Measurements from ENCODE around the gene NT5C2.

The NT5C2 gene

GRCh38 chr10:103120977-103121735, 71.9 kb downstream of the NT5C2 start:
- DNase-seq, result no peak

- no peak for DNase-seq
Observed at GRCh38 chr10:103120546-103120945, 72.5 kb downstream of the NT5C2 start.

- no peak for DNase-seq
Observed at GRCh38 chr10:103117247-103117646, 75.8 kb downstream of the NT5C2 start.

- no peak for DNase-seq
Observed at GRCh38 chr10:103114876-103115275, 78.2 kb downstream of the NT5C2 start.

DNA sequence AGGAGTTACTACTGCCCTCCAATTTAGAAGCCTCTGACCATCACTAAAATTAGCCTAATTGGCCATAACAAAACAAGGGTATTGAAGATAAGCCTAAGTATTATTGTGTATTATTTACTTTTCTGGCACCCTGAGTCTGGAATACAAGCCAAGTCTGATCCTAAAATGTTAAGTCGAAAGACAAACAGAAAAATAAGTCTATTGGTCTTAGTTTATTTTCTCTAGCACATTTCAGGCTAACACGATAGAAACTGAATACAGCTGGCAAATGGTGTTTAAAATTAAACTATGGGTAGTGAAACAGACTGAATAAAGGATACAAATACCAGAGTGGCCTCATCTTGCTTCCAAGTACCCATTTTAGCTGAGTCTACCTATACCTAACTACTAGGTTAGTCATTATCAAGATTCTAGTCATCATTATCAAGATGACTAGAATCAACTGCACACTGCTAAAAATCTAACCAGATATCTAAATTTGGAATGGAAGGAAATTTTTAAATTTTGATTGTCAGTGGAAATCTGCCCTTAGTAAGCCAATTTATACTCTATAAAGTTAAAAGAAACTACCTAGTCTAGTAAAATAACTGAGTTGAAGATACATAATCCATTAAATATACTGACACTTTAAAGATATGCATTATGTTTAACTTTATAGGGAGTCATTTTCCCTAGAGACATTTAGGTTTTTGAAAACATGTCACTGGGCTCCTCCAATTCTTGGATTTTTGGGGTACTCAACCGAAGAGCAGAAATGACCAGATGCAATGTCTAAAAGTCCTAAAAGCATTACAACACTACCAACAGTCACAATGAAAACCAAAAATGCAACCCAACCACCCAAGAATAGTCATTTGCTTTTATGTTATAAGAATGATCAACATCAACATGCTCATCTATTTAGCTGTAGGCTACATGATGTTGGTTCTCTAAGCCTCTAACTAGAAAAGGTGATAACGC, 80.9 kb downstream of the NT5C2 start:
- no peak for DNase-seq

DNA sequence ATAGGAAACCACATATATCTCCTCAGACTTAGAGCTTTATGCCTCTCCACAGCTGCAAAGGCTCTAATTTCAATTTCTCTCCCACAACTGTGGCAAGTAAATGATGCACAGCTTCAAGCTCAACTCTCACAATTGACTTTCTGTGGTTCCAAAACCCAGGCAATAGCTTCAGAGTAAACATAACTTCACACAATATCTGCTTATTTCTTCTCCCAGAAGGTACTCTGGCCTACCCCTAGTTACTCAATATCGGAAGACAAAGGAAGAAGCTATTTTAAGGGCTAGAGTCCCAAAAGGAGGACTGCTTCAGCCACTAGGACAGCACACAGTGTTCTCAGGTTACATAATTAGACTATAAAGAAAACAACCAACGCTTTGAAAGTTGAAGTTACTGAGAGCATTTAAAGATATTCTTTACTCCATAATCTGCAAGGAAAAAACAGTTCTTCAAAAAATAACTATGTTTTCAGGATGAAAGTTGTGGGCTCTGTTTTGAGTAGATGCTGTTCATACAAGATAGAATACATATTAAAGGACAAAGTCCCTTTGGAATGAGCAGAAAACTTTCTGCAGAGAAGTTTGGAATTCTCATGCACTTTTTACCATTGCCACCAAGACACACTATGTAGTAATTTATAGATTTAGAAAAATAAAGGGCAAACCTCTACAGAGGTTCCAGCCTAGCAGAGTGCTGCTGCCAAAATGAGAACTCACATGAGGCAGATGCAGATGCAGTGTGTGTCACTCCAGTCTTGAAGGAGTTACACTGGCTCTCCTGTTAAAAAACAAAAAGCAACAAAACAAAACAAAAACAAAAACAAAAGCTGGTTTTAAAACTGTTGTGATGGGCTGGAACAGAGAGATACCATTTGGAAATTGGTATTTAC, 81.8 kb downstream of the NT5C2 start:
- DNase-seq, result peak; percentile 17

DNA sequence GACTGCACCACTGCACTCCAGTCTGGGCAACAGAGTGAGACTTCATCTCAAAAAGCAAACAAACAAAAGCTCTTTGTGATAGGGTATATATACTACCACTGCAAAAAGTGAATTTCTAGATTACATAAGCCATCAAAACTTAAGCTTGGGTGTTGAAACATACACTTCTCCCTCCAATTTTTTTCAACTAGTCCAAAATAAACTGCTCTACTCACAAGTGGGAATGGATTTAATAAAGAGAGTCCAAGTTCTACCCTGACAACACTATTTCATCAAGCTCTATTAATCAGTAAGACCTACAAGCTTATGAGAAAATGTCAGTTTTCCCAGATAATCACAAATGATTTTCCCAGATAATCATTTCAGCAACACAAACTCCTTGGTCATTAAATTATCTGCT, 82.7 kb downstream of the NT5C2 start:
- no peak for DNase-seq

DNA sequence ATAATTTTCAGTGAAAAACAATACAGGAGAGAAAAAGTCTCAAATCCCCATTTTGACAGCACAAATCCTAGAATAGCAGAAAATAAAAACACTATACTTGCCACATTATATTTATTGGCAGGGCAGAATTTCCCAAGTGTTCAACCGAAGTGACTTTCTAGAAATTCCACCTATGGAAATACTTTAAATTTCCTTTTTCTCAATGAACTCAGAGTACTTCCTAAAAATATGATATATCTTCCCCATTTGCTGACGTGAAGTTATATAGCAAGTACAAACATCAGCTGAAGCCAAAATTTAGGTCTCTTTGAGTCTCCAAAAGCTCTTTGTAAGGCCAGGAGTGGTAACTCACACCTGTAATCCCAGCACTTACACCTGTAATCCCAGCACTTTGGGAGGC, 83.3 kb downstream of the NT5C2 start:
- no peak for DNase-seq

DNA sequence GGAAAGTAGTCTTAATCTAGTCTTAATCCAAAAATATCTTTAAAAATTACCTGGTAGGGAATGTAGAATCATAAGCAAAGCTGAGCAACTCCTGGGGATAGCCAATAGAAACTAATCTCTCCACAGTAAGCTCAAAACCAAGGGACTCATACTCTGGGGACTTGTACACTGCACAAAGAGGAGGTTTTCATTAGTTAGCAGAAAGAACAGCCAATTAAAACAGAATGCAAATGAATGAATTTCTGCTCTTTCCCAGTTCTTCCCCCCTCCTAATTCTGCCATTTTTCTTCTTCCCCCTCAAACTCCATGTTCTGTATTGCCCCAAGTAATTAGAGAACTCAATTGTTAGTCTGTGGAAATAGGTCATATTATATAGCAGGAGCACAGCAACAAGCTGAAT, 86.5 kb downstream of the NT5C2 start:
- DNase-seq, result no peak

DNA sequence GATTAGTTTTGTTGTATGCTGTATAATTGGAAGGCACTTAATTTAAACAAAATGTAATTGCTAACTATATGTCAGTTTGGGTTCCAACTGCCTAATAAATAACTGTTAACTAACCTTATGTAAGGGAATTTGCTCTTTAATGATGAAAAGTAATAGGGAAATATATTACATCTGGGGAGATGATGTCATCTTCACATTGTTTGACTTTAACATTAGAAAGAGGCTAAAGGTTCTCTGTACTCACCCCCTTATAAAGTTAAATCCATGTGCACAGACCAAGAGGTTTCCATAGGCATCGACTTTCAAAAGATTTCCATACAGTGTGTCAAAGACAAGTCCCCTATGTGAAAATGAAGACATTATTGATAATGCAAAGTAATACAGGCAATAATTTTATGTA, 87.6 kb downstream of the NT5C2 start:
- no peak for DNase-seq

DNA sequence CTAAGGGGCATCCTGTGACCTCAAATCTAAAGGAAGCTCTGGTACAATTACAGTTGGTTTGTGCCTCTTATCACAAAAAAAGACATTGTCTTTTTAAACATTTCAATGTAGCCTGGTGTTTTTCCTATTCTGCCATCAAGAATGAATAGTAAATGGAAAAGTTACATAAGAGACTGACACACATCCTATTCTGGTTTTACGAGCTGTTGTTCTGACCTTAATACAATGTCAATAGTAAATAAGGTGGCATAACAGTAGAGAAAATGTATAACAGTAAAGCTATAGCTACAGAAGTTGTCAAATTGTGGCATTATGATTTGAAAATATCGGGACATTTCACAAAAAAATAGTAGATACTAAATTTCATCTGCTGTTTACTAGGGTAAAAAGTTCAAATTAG, 88.4 kb downstream of the NT5C2 start:
- no peak for DNase-seq

GRCh38 chr10:103103989-103104388, 89.1 kb downstream of the NT5C2 start:
- no peak for DNase-seq

GRCh38 chr10:103102195-103102594, 90.9 kb downstream of the NT5C2 start:
- DNase-seq, result no peak

GRCh38 chr10:103100620-103101019, 92.5 kb downstream of the NT5C2 start:
- no peak for DNase-seq

GRCh38 chr10:103098240-103098639, 94.8 kb downstream of the NT5C2 start:
- DNase-seq, result no peak

GRCh38 chr10:103096130-103096529, 96.9 kb downstream of the NT5C2 start:
- no peak for DNase-seq

- DNase-seq, result no peak
Observed at GRCh38 chr10:103095005-103095404, 98.1 kb downstream of the NT5C2 start.

DNA sequence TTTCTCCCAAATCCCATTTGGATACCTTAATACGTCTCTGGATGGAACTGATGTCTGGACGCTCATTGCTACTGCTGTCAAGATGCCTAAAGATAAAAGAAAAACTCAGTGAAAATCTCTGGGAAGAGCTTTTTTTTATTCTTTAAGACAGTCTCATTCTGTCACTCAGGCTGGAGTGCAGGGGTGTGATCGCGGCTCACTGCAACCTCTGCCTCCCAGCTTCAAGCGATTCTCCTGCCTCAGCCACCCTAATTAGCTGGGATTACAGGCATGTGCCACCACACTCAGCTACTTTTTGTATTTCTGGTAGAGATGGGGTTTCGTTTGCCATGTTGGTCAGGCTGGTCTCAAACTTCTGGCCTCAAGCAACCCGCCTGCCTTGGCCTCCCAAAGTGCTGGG, 102.2 kb downstream of the NT5C2 start:
- DNase-seq, result no peak

DNA sequence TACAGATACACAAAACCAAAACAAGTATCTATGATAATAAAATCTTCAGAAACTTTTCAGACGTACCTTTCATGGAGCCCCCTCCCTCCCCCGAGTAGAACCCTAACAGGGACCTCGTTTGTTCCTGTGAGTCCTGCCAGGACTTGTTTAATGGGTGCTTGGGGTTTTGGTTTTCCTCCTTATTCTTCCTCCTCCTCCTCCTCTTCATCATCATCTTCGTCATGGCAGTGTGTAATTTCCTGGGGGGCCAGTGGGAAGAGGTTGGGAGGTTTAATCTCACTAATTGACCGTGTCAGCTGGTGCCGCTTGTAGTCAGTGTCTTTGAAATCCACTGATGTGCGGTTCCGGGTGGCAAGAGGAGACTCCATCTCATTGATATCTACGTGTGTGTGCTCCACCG, 103.6 kb downstream of the NT5C2 start:
- no peak for DNase-seq

DNA sequence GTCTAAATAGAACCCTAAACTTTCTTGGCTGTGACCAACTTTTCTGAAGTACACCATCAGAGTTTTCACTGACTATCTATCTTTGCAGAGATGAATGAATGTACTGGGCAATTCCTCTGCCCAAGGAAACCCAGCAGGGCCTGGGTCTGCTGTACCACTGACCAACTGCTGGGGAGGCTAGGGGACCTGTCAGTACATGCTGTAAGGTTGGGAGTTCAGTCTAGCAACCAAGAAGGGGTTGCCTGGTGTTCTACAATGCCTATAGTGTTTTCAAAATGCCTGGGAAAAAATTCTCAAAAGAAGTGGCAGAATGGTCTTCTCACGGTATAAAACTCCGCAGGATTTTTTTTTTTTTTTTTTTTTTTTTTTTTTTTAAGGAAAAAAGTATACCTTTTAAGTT, 106.3 kb downstream of the NT5C2 start:
- DNase-seq, result no peak

DNA sequence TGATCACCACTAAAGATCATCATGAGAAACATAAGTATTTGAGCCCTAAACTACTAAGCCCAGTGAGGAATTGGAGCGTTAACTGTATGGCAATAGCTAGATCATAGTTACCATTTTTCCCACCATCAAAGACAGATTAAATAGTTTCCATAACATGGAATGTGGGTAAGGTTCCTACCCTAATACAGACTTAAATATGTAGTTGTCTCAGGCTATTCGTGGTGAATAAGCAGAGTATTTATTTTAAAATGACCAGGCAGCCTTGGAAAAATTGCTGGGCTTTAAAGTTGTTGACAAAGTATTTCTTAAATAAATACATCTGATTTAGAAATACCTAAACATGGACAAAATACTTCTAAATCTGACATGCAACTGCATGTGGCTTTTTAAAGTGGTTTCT, 106.8 kb downstream of the NT5C2 start:
- peak; percentile 45 for DNase-seq

- DNase-seq, result no peak
Observed at GRCh38 chr10:103083977-103084320, 109.1 kb downstream of the NT5C2 start.
